Fibroblast of villous mesenchyme (primary cell): ENCODE data around the gene ABCA12. TPM values are rescaled to one million over a fixed set of nuclear protein-coding genes. Genes with fewer than 3 reads are reported as not detected.
A peak's percentile ranks its signal among the peaks of the same experiment; 100 is the strongest.

Source experiments
- DNase-seq: peaks from one replicate; pipeline ENCODE4 v3.0.0-alpha.2; 2010; ENCODE audit warnings: low read depth
- H3K4me3 ChIP-seq: 2 replicates; pipeline ENCODE4 v1.5.1; 2011; ENCODE audit warnings: low read depth, mild to moderate bottlenecking, low read length
- total RNA-seq: library from RNA; depleted of rRNA; stranded (reverse); fragments of >200 nt; gene quantifications from 2 replicates; pipeline ENCODE4 v1.2.3, GENCODE V29; 2012
- TF ChIP-seq, protein P1 (sequence below): IDR thresholded peaks from 2 replicates; pipeline ENCODE4 v1.5.1; 2012; ENCODE audit warnings: low read depth, mild to moderate bottlenecking, low read length; ENCODE audit not compliant: insufficient read depth

Gene ABCA12
- total RNA-seq, 1 donor = under 0.01 TPM

DNA sequence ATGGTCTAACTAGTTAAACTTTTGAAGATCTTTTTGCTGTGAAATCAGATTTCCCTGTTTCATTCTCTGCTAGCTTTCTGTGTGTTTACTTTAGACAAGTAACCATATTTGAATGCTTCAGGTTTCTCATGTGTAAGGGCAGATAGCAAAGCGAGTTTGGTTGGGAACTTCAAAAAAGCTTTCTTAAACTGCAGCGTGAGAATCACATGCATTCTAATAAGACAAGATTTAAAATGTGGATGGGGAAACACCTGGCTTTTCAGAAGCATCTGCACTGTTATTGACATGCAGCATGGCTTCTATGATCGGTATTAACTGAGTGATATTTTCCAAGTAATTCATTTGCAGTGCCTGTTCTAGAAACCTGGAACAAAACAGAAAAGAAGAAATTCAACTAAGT, 119.3 kb downstream of the ABCA12 start:
- no peak overlapping the region for H3K4me3 ChIP-seq
- TF ChIP-seq, protein P1, sequence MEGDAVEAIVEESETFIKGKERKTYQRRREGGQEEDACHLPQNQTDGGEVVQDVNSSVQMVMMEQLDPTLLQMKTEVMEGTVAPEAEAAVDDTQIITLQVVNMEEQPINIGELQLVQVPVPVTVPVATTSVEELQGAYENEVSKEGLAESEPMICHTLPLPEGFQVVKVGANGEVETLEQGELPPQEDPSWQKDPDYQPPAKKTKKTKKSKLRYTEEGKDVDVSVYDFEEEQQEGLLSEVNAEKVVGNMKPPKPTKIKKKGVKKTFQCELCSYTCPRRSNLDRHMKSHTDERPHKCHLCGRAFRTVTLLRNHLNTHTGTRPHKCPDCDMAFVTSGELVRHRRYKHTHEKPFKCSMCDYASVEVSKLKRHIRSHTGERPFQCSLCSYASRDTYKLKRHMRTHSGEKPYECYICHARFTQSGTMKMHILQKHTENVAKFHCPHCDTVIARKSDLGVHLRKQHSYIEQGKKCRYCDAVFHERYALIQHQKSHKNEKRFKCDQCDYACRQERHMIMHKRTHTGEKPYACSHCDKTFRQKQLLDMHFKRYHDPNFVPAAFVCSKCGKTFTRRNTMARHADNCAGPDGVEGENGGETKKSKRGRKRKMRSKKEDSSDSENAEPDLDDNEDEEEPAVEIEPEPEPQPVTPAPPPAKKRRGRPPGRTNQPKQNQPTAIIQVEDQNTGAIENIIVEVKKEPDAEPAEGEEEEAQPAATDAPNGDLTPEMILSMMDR = no peak

DNA sequence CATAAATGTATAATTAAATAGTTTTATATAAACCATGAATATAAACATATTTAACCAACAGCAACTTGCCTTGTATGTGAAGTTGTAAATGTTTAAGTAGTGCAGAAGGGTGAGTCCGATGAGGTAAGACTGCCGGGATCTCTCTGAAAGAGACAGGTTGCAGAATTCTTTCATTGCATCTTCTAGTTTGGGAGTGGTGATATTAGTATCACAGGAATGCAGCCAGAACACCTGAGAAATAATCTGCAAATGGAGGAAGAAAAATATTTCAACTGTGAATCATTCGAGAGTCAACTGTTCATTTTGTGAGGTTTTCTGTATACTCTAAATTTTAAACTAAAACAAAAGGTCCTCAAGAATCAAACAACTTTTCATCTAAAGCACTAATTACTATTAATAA, 123.0 kb downstream of the ABCA12 start:
- H3K4me3 ChIP-seq = no peak overlapping the region
- DNase-seq = no peak
- TF ChIP-seq, protein P1 = no peak

More for the DNA sequence above, 119.3 kb downstream of the ABCA12 start:
- DNase-seq = no peak

DNA sequence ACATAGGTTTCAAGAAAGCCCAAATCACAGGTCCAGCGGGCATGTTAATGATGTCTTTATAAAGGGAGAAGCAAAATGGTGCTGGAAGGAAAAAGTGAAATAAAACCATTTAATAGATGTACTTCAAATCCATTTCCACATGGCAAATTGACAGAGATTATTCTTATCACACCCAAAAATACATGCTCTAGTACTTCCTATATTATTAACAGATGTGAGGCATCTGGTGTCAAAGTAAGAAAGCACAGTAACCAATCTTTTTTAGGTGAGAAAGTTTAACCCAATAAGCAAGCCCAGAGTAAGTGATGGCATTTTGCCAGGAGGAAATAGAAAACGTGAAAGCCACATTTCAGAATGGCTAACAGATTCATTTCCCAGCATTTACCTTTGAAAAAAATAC, 128.0 kb downstream of the ABCA12 start:
- H3K4me3 ChIP-seq = no peak overlapping the region
- TF ChIP-seq, protein P1 = no peak
- DNase-seq = no peak

DNA sequence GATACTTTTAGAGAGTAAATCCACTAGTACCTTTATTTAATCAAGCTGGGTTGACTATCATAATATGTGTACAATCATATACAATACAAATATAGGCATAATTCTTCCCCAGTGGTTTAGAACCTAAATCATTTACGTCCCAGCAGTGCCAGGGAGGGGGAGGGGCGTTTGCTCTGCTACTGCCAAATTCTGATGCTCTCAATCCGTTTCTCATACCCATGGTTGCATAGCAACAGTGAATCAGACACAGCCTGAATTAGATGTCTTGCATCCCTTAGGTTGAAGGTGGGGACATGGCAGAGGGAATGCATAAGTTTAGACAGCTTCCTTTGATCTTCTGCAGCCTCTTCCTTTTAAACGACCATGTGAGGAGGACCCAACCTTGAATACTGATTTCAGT, 135.4 kb downstream of the ABCA12 start:
- TF ChIP-seq, protein P1 = no peak
- H3K4me3 ChIP-seq = no peak overlapping the region
- no peak for DNase-seq

DNA sequence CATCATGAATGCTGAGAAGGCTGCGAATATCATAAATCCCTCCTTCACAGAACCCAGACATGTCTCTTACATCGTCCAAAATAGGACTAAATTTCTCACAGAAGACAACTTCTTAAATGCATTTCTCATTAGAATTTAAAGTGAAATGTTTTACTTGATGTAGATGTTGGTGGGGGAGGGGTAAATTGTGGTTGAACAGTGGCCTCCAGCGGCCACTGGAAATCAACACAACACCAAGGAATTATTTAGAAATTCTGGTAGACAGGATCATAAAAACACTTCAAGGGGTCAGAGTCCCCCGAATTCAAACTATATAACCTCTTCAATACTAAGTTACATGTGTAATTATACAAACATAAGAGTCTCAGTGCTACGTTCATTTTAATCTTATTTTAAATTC, 135.9 kb downstream of the ABCA12 start:
- TF ChIP-seq, protein P1 = peak; percentile 51
- DNase-seq = peak; percentile 51

DNA sequence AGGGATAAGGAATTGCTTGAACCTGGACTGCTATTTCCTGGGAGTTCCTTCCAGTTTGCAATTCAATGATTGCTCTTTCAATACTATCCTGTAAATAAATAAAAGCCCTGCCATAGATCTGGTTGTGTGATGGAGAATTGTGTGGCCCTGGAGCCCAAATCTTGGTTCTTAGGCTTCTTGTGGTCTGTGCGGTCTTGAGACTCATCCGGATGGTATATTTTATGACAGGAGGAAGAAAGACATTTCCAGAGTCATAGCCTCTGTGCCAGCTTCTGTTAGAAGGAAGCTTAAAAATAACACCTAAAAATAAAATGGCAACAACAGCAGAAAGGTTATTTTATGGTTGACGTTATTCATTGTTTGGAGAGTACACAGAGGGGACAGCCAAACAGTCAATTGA, 137.7 kb downstream of the ABCA12 start:
- H3K4me3 ChIP-seq = no peak overlapping the region
- TF ChIP-seq, protein P1 = no peak
- DNase-seq = no peak

More for the DNA sequence above, 135.9 kb downstream of the ABCA12 start:
- no peak overlapping the region for H3K4me3 ChIP-seq

DNA sequence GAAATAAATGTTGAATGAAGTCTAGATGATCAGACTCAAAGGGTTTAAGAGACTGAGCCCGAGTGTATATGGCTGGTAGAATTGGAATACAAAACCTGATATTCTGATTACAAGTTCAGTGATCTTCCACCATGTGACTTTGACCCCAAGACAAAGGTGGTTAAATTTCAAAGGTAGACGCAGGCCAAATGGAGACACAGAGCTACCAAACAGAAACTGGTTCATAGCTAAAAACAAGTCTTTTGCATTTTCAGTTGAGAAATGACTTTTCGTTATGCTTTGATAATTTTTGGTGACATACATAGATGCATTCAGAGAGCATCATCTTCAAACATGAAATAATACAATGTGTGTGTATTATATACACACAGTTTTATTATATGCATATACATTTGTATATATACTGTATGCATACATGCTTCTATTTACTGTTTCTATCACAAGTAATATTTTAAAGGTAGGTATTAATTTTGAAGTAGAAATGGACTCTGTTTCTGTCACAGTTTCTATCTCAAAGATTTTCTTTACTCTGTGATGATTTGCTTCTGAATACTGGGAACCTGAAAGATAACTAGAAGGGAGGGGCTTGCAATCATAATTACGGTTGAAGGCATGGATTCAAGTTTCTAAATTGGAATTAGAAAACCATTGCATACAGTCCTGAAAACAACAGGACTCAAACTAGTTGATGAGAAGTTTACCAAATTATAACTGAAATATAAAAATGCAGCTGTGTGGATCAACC, 142.3 kb downstream of the ABCA12 start:
- no peak for DNase-seq
- H3K4me3 ChIP-seq = no peak overlapping the region
- TF ChIP-seq, protein P1 = no peak
